Sigmoid colon (tissue), 4 donors: ENCODE measurements around the gene SGCD.

ENCODE experiments used
- EP300 ChIP-seq, 4 donors: sonication (generic); formaldehyde crosslinking; IDR thresholded peaks; one replicate each; pipeline ENCODE4 v1.6.1; 2017; ENCODE audit warnings: antibody characterized with exemption in 4 of 4
- POLR2A ChIP-seq, 2 donors: fragments of 450-650 bp; IDR thresholded peaks; one replicate each; pipeline ENCODE4 v1.6.1; 2016; ENCODE audit warnings: antibody characterized with exemption in 2 of 2, mild to moderate bottlenecking in 2 of 2, moderate library complexity in 2 of 2
- POLR2AphosphoS5 ChIP-seq, 4 donors: sonication (generic); formaldehyde crosslinking; IDR thresholded peaks; one replicate each; pipeline ENCODE4 v1.6.1; 2017; ENCODE audit warnings: antibody characterized with exemption in 4 of 4
- TF ChIP-seq, protein P1 (sequence below), 4 experiments: fragments of 450-650 bp in 3 of 4; fragments of 200-600 bp in 1 of 4; IDR thresholded peaks; one replicate each; pipeline ENCODE4 v1.5.1; 2016 to 2019; ENCODE audit warnings: antibody characterized with exemption in 4 of 4, mild to moderate bottlenecking in 3 of 4, moderate library complexity in 2 of 4

DNA sequence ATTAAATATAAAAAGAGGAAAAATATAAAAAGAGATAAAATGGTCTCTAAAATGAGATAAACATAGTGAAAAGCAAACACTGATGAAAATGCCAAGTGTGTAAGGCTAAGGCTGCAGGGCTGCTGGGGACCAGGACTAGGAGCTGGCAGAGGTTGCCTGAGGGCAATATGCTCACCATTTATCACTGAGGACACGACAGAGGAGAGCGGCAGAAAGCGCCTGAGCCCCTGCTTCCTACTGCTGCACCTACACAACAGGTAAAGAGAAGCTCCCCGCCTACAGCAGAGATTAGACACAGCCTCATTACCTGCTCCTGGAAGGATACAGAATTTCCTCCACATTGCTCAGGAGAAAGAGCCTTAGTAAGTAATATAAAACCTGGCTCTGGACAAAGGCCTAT is 452.5 kb downstream of the SGCD start:
- TF ChIP-seq EP300 (IDR thresholded peaks at IDR 0.05) (no peak), POLR2A (IDR thresholded peaks at IDR 0.05) (no peak), POLR2AphosphoS5 (IDR thresholded peaks at IDR 0.05) (no peak)
- TF ChIP-seq, protein P1, sequence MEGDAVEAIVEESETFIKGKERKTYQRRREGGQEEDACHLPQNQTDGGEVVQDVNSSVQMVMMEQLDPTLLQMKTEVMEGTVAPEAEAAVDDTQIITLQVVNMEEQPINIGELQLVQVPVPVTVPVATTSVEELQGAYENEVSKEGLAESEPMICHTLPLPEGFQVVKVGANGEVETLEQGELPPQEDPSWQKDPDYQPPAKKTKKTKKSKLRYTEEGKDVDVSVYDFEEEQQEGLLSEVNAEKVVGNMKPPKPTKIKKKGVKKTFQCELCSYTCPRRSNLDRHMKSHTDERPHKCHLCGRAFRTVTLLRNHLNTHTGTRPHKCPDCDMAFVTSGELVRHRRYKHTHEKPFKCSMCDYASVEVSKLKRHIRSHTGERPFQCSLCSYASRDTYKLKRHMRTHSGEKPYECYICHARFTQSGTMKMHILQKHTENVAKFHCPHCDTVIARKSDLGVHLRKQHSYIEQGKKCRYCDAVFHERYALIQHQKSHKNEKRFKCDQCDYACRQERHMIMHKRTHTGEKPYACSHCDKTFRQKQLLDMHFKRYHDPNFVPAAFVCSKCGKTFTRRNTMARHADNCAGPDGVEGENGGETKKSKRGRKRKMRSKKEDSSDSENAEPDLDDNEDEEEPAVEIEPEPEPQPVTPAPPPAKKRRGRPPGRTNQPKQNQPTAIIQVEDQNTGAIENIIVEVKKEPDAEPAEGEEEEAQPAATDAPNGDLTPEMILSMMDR (IDR thresholded peaks at IDR 0.05) = no peak
